Measurements from ENCODE around the gene LAMA5. TPM values are rescaled to one million over a fixed set of nuclear protein-coding genes. Genes with fewer than 3 reads are reported as not detected.

The LAMA5 gene
- total RNA-seq, 4 donors from 2014 or later: 95.2 to 230 (median 139) TPM

DNA sequence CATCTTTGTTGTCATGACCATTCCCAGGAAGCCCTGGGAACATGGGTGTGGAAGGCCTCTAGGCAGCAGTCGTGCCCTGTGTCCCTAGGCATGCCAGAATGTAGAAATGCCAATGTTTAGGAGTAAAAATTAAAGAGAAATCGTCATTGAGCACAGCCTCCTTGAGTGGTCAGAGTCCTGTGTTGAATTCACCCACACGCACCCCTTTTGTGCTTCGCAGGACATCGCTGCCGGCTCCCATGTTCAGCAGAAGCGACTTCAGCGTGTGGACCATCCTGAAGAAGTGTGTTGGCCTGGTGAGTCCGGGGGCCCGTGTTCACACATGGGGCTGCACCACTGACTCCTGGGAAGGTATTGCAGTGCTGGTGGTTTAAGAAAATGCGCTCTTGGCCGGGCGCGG is 103.7 kb downstream of the LAMA5 start:
- no peak for DNase-seq (ENCODE audit: low spot score in 2 of 2)
- Histone ChIP-seq H3K27ac (no peak overlapping the region), H3K4me3 (no peak overlapping the region), H3K4me1 (peaks cover 0 to 9% (median 0%) of the 10 kb centered on the region in 4 donors), H3K27me3 (no peaks in the 10 kb centered on the region), H3K36me3 (peaks cover 0 to 95% (median 15%) of the 10 kb centered on the region in 3 donors), H3K9me3 (no peaks in the 10 kb centered on the region)
- 96 to 97% methylated on average over 14 of the region's 14 CpGs for WGBS, 2 donors
- TF ChIP-seq EP300 (IDR thresholded peaks at IDR 0.05): no peak
- TF ChIP-seq, protein P1, sequence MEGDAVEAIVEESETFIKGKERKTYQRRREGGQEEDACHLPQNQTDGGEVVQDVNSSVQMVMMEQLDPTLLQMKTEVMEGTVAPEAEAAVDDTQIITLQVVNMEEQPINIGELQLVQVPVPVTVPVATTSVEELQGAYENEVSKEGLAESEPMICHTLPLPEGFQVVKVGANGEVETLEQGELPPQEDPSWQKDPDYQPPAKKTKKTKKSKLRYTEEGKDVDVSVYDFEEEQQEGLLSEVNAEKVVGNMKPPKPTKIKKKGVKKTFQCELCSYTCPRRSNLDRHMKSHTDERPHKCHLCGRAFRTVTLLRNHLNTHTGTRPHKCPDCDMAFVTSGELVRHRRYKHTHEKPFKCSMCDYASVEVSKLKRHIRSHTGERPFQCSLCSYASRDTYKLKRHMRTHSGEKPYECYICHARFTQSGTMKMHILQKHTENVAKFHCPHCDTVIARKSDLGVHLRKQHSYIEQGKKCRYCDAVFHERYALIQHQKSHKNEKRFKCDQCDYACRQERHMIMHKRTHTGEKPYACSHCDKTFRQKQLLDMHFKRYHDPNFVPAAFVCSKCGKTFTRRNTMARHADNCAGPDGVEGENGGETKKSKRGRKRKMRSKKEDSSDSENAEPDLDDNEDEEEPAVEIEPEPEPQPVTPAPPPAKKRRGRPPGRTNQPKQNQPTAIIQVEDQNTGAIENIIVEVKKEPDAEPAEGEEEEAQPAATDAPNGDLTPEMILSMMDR (IDR thresholded peaks at IDR 0.05): no peak

DNA sequence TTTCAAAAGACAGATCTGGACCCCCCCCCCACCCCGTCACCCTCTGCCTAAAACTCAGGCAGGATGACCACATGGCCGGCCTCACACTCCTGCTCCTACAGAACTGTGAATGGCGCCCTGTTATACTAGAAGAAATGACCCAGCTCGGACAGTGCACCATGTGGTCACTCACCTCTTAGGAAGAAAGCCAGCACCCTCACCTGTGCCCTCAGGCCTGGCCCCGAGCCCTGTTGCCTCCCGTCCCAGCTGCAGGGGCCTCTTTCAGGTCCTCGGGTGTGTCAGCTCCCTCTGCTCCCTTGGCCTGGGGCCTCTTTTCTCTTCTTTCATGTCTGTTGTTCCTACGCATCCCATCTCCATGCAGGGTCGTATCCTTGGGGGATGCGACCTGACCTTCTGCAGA is 105.0 kb downstream of the LAMA5 start:
- H3K4me1 ChIP-seq: peaks cover 0 to 9% (median 0%) of the 10 kb centered on the region in 4 donors
- no peak for DNase-seq (ENCODE audit: low spot score in 2 of 2)
- WGBS, 2 donors: 88 to 93% methylated on average over 10 of the region's 10 CpGs
- H3K27ac ChIP-seq: no peak overlapping the region
- H3K4me3 ChIP-seq: no peak overlapping the region
- no peaks in the 10 kb centered on the region for H3K9me3 ChIP-seq
- TF ChIP-seq, protein P1 (IDR thresholded peaks at IDR 0.05): no peak
- no peak for TF ChIP-seq POLR2A (IDR thresholded peaks at IDR 0.05)
- no peak for TF ChIP-seq EP300 (IDR thresholded peaks at IDR 0.05)
- no peaks in the 10 kb centered on the region for H3K27me3 ChIP-seq
- peaks cover 0 to 90% (median 15%) of the 10 kb centered on the region in 3 donors for H3K36me3 ChIP-seq

DNA sequence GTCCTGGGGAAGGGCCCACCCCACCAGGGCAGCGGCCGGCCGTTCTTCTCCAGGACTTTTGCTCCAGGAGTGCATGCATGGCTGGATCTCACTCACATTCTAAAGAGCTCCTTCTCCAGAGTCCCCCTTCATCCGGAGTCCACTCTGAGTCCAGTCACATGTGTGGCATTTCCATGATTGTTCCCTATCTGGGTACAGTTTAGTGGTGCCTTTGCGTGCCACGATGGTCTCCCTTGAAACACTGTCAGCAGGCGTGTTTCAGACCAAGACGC is 107.9 kb downstream of the LAMA5 start:
- no peak overlapping the region for H3K4me3 ChIP-seq
- 91 to 94% methylated on average over 8 of the region's 8 CpGs for WGBS, 2 donors
- H3K27me3 ChIP-seq: no peaks in the 10 kb centered on the region
- peaks cover 0 to 9% (median 0%) of the 10 kb centered on the region in 4 donors for H3K4me1 ChIP-seq
- TF ChIP-seq, protein P1 (IDR thresholded peaks at IDR 0.05): no peak
- TF ChIP-seq POLR2A (IDR thresholded peaks at IDR 0.05): no peak
- TF ChIP-seq EP300 (IDR thresholded peaks at IDR 0.05): no peak
- H3K36me3 ChIP-seq: peaks cover 0 to 86% (median 15%) of the 10 kb centered on the region in 3 donors
- no peak overlapping the region for H3K27ac ChIP-seq
- no peak for DNase-seq (ENCODE audit: low spot score in 2 of 2)
- no peaks in the 10 kb centered on the region for H3K9me3 ChIP-seq

Other genes with a start within 250 kb of the LAMA5 start
- 10 to 100 TPM; 23.8 to 32.6 (median 28.5) TPM for gene LSM14B, start 244.8 kb downstream of the LAMA5 start, total RNA-seq
- 100 to 1,000 TPM; 213 to 377 (median 341) TPM for gene PSMA7, start 223.9 kb downstream of the LAMA5 start, total RNA-seq
- 10 to 100 TPM; 12.4 to 23.1 (median 13.7) TPM for gene SS18L1, start 223.5 kb downstream of the LAMA5 start, total RNA-seq
- 10 to 100 TPM; 24.7 to 46.9 (median 41.6) TPM for gene MTG2, start 184.3 kb downstream of the LAMA5 start, total RNA-seq
- not detected for gene HRH3, start 147.0 kb downstream of the LAMA5 start, total RNA-seq
- 10 to 100 TPM; 23.1 to 31.6 (median 27.1) TPM for gene OSBPL2, start 128.8 kb downstream of the LAMA5 start, total RNA-seq
- 100 to 1,000 TPM; 111 to 132 (median 129) TPM for gene ADRM1, start 64.3 kb downstream of the LAMA5 start, total RNA-seq
- gene RPS21, start 19.8 kb upstream of the LAMA5 start, total RNA-seq: 1,000 to 10,000 TPM; 1,371 to 3,195 (median 1,826) TPM
- gene CABLES2, start 40.0 kb upstream of the LAMA5 start, total RNA-seq: 1 to 10 TPM; 1.1 to 9.9 (median 6.2) TPM
- not detected for gene RBBP8NL, start 60.2 kb upstream of the LAMA5 start, total RNA-seq
- gene GATA5, start 108.7 kb upstream of the LAMA5 start, total RNA-seq: under 1 TPM in 1 of 4 donors, not detected in 3; 0.20 TPM